Activated effector memory CD4-positive, alpha-beta T cell treated with Interleukin-2 at 50 U/mL for 16 hours (primary cell): ENCODE measurements around the gene RBFOX2.
"Not testable (repeated sequence)": the region's sequence is repeated elsewhere in the genome, so short reads cannot be mapped to it uniquely, and the experiment has no call there.

Source experiments
- DNase-seq: peaks from one replicate; pipeline ENCODE4 v3.0.0-alpha.2; 2020

The RBFOX2 gene

DNA sequence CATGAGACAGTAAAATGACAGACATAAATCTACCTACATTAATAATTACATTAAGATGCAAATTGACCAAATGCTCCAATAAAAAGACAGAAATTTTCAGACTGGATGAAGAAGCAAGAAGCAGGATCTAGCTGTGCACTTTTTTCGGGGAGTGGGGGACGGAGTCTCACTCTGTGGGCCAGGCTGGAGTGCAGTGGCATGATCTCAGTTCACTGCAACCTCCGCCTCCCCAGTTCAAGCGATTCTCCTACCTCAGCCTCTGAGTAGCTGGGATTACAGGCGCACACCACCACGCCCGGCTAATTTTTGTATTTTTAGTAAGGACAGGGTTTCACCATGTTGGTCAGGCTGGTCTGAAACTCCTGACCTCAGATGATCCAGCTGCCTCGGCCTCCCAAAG is 222.0 kb downstream of the RBFOX2 start:
- DNase-seq = not testable (repeated sequence)

- no peak for DNase-seq
Measured at GRCh38 chr22:35805466-35805865, 223.2 kb downstream of the RBFOX2 start.

DNA sequence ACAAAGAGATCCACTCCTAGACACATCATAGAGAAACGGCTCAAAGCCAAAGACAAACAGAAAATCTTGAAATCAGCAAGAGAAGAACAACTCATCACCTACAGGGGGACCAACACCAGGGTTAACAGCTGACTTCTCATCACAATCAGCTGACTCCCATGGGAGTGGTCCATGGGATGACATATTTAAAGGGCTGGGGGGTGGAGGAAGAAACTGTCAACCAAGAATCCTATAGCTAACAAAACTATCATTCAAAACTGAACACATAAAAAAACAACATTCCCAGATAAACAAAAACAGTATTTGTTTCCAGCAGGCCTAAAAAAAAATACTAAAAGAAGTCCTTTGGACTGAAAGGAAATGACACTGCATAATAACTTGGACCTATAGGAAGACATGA is 224.2 kb downstream of the RBFOX2 start:
- no peak for DNase-seq

- no peak for DNase-seq
Measured at GRCh38 chr22:35802885-35803284, 225.7 kb downstream of the RBFOX2 start.

- not testable (repeated sequence) for DNase-seq
Measured at GRCh38 chr22:35801301-35801700, 227.3 kb downstream of the RBFOX2 start.

DNA sequence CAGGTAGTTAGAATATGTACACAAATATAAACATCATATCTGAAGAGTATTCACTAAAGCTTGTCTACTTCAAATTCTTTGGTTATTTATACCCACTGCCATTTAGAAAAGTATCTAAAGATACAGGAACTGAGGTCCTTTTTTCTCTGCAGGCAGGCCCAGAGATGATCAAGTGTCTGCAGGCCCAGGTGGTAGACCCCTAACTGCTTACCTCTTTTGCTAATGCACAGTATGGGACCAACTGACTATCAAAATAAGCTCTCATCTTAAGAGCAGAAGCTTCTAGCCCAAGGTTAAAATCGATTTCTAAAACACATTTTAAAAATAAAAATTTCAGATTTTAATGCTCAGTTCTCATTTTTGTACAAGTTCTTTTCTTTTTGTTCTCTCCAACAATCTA is 229.5 kb downstream of the RBFOX2 start:
- DNase-seq = no peak

GRCh38 chr22:35797411-35797810 is 231.2 kb downstream of the RBFOX2 start:
- DNase-seq = no peak

GRCh38 chr22:35795476-35795875 is 233.1 kb downstream of the RBFOX2 start:
- no peak for DNase-seq

DNA sequence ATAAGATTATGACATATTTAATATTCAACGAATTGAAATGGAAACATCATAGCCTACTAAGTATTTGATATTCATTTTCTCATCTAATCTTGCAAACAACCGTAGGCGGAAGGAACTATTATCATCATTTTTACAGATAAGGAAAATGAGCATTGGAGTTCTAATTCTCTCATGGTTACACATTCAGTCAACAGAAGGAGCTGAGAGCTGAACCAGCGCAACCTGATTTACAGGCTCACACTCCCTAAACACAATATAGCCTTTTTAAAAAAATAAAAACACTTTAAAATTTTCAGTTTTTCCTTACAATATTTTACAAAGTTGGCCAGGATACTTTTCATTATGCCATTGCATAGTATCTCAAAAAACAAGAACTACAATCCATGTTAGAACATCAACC is 236.1 kb downstream of the RBFOX2 start:
- no peak for DNase-seq

GRCh38 chr22:35791788-35792187 is 236.8 kb downstream of the RBFOX2 start:
- DNase-seq = not testable (repeated sequence)

- no peak for DNase-seq
Measured at GRCh38 chr22:35785181-35785923, 243.3 kb downstream of the RBFOX2 start.

- no peak for DNase-seq
Measured at GRCh38 chr22:35784633-35785032, 244.0 kb downstream of the RBFOX2 start.

- DNase-seq = no peak
Measured at GRCh38 chr22:35783943-35784614, 244.5 kb downstream of the RBFOX2 start.

DNA sequence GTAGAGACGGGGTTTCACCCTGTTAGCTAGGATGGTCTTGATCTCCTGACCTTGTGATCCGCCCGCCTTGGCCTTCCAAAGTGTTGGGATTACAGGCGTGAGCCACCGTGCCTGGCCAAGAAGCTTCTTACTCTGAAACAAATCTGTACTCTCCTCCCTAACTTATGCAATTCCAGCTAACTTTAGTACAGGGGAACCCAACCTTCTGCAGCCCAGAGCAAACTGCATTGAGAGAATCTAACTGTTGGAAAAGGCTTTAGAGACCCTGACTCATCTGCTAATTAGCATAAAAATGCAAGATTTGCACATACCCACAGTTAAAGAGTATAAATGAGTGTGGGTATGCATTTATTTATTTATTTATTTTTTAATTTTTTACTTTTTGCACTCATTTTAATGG is 246.1 kb downstream of the RBFOX2 start:
- DNase-seq = no peak

- no peak for DNase-seq
Measured at GRCh38 chr22:35781898-35782297, 246.7 kb downstream of the RBFOX2 start.

DNA sequence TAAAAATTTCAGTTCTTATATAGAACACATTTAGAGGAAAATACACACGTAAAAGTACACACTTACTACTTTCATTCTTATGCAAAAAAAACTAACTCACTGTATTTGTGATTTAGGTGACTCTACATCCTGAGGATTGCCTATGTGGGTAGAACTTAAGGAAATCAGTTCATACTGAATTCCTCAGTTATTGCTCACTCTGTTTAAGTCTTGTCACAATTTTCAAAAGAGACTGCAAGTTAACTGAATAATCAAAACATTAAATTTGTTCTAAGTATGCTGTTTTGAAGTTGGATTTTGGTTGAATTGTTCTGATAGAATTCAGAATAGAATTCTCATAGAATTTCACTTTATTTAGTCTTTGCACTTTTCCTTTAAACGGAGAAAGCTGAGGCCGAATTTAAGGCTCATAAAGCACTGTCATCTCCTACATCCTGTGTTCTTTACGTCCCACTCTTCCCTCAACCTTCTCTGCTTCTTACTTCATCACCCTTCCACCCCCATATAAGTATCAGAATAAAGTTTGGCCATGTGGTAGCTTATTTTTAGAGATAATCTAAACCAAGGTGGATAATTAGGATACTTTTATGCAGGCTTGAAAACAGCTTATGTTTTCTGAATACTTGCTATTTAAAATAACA is 251.2 kb downstream of the RBFOX2 start:
- no peak for DNase-seq

GRCh38 chr22:35775339-35775738 is 253.3 kb downstream of the RBFOX2 start:
- DNase-seq = no peak

GRCh38 chr22:35769974-35770373 is 258.6 kb downstream of the RBFOX2 start:
- DNase-seq = no peak

GRCh38 chr22:35766654-35767580 is 261.7 kb downstream of the RBFOX2 start:
- DNase-seq = no peak

DNA sequence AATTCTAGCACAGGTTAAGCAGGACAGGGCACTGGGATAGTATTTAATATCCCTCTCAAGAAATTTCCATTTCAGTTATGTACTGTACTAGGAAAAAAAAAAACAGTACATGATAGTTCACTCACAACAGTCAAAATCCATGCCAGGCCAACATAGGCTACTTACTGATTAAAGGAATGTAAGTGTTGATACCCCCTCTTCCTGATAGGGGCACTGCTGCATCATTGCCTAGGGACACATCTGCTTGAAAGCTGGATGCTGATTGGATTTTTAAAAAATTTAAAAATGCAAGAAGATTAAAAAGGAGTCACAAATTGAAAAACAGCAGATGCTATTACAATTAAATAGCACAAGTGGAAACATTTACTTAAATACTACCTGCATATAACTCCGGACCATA is 267.6 kb downstream of the RBFOX2 start:
- DNase-seq = no peak

DNA sequence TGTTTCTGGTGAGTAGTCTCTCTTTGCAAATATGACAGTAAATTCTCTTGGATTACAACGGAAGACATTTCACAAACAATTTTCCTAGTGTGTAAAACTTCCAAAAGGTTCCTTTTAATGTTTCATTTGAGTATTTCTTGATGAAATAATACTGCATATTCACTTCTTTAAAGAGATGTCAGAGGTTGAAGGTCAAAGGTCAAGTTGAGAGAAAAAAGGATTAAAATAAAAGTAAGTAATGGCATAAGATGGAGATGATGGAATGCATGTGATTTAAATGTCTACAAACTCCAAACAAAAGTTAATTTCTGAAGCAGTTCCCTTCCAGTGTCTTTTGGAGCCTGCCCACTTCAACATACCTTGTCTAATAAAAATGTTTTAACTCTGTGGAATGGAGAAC is 270.2 kb downstream of the RBFOX2 start:
- no peak for DNase-seq

DNA sequence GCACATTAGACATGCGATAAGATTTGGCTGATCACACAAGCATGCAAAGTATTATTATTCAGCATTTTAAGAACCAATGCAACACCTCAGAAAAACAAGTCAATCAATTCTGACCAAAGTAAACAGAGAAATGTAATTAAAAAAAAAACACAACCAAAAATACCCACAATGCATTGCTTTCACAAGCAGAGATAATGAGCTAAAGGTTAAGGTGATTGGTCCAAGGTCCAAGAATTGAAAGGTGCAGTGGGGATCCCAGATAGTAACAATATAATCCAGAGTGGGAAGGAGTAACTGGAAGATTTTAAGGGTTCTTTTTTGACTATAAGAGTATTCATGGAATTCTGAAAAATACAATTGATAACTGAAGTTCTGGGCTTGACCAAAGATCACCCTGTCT is 271.9 kb downstream of the RBFOX2 start:
- DNase-seq = no peak

DNA sequence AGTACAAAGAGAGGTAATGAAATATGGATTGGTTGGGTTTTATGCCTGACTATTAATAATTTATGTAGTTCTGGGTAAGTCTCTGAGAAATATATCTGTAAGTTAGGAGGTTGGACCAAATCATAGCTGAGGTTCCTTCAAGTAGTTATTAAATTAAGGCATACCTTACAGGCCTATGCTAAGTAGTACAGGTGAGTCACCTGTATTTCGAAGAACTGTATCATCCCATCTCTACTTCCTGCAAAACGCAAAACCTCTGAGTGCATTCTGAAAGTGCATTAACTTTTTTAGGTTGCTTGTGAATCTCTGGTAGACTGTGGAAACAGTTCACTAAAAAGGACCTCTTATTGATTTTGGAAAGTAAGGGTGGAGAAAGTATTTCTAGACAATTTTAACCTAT is 273.9 kb downstream of the RBFOX2 start:
- DNase-seq = no peak
